Smooth muscle cell (in vitro differentiated cells): Measurements from ENCODE around the gene DMRT1. TPM values are rescaled to one million over a fixed set of nuclear protein-coding genes. Genes with fewer than 3 reads are reported as not detected.

Experiments
- DNase-seq: peaks from one replicate; lab custom pipeline; 2025; ENCODE audit not compliant: unreplicated experiment; lab: John Stamatoyannopoulos, UW
- H2AFZ ChIP-seq: fragments of 200-600 bp; sonication (generic); 2 replicates; pipeline ENCODE4 v1.6.0; 2016; ENCODE audit warnings: antibody characterized with exemption, low read depth, mild to moderate bottlenecking
- H3F3A ChIP-seq: fragments of 200-600 bp; sonication (generic); 2 replicates; pipeline ENCODE4 v1.6.0; 2017; ENCODE audit warnings: antibody characterized with exemption, low read depth
- H3K27ac ChIP-seq: fragments of 200-600 bp; sonication (generic); 2 replicates; pipeline ENCODE4 v1.5.1; 2016; ENCODE audit warnings: low read depth, mild to moderate bottlenecking
- H3K27me3 ChIP-seq: fragments of 200-600 bp; sonication (generic); 2 replicates; pipeline ENCODE4 v1.6.1; 2016; ENCODE audit warnings: low read depth, mild to moderate bottlenecking
- H3K36me3 ChIP-seq: fragments of 200-600 bp; sonication (generic); 2 replicates; pipeline ENCODE4 v1.5.1; 2016; ENCODE audit warnings: low read depth
- H3K4me1 ChIP-seq: fragments of 200-600 bp; sonication (generic); 2 replicates; pipeline ENCODE4 v1.5.1; 2016; ENCODE audit warnings: low read depth
- H3K4me2 ChIP-seq: fragments of 200-600 bp; sonication (generic); 2 replicates; pipeline ENCODE4 v1.6.0; 2016; ENCODE audit warnings: mild to moderate bottlenecking
- H3K4me3 ChIP-seq: fragments of 200-600 bp; sonication (generic); 2 replicates; pipeline ENCODE4 v1.5.1; 2016; ENCODE audit warnings: mild to moderate bottlenecking
- H3K79me2 ChIP-seq: fragments of 200-600 bp; sonication (generic); 2 replicates; pipeline ENCODE4 v1.6.0; 2016; ENCODE audit warnings: low read depth, mild to moderate bottlenecking
- H3K9ac ChIP-seq: fragments of 200-600 bp; sonication (generic); 2 replicates; pipeline ENCODE4 v1.6.0; 2016; ENCODE audit warnings: low read depth
- H3K9me3 ChIP-seq: fragments of 200-600 bp; sonication (generic); replicated peaks from 2 replicates; pipeline ENCODE4 v1.5.1; 2016; ENCODE audit warnings: low read depth
- H4K20me1 ChIP-seq: fragments of 200-600 bp; sonication (generic); 2 replicates; pipeline ENCODE4 v1.6.0; 2016; ENCODE audit warnings: low read depth
- WGBS: methylation state at CpG from one replicate; pipeline ENCODE4 v1.1.7; 2016; ENCODE audit warnings: low lambda C conversion rate; 5-methylcytosine and 5-hydroxymethylcytosine counted together
- polyA plus RNA-seq: library from polyadenylated mRNA; unstranded; fragments of >200 nt; fragmentation: Nextera tagmentation; extraction: Ambion mirVana; gene quantifications from 2 replicates; pipeline ENCODE4 v1.2.1, GENCODE V29; 2016
- total RNA-seq: library from RNA; depleted of rRNA; stranded (reverse); fragments of >200 nt; gene quantifications from 2 replicates; pipeline ENCODE4 v1.2.3, GENCODE V29; 2014
- TF ChIP-seq, protein P1 (sequence below): fragments of 200-600 bp; sonication (generic); IDR thresholded peaks from 2 replicates; pipeline ENCODE4 v1.5.1; 2017; ENCODE audit warnings: borderline replicate concordance, mild to moderate bottlenecking, antibody characterized with exemption; ENCODE audit not compliant: insufficient read depth, poor library complexity, severe bottlenecking

The DMRT1 gene
- total RNA-seq = 0.58 TPM in 1 of 2 replicates, not detected in the other
- polyA plus RNA-seq = not detected in 2 replicates

- WGBS = 8% methylated on average over 63 of the region's 84 CpGs
- Histone ChIP-seq H3K79me2 (no peaks in the 10 kb centered on the region), H3K27ac (no peak within 1 kb of the TSS), H3K36me3 (no peaks in the 10 kb centered on the region), H3K4me3 (peak within 1 kb of the TSS; percentile 18), H3F3A (no peaks in the 10 kb centered on the region), H3K4me2 (peak within 1 kb of the TSS; percentile 51), H3K27me3 (peaks cover 80% of the 10 kb centered on the region), H4K20me1 (no peaks in the 10 kb centered on the region), H2AFZ (no peak within 1 kb of the TSS), H3K4me1 (peaks cover 13% of the 10 kb centered on the region), H3K9me3 (no peaks in the 10 kb centered on the region), H3K9ac (no peak within 1 kb of the TSS)
- TF ChIP-seq, protein P1, sequence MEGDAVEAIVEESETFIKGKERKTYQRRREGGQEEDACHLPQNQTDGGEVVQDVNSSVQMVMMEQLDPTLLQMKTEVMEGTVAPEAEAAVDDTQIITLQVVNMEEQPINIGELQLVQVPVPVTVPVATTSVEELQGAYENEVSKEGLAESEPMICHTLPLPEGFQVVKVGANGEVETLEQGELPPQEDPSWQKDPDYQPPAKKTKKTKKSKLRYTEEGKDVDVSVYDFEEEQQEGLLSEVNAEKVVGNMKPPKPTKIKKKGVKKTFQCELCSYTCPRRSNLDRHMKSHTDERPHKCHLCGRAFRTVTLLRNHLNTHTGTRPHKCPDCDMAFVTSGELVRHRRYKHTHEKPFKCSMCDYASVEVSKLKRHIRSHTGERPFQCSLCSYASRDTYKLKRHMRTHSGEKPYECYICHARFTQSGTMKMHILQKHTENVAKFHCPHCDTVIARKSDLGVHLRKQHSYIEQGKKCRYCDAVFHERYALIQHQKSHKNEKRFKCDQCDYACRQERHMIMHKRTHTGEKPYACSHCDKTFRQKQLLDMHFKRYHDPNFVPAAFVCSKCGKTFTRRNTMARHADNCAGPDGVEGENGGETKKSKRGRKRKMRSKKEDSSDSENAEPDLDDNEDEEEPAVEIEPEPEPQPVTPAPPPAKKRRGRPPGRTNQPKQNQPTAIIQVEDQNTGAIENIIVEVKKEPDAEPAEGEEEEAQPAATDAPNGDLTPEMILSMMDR = no peak
- DNase-seq = no peak
Measured at GRCh38 chr9:841371-842209, at the start of gene DMRT1. Gene DMRT1 (plus strand): TSS chr9:841697. CDS start chr9:841839, 142 bp downstream.

GRCh38 chr9:792331-793260 is 48.9 kb upstream of the DMRT1 start:
- no peaks in the 10 kb centered on the region for H3K9me3 ChIP-seq
- no peaks in the 10 kb centered on the region for H3K27me3 ChIP-seq
- WGBS = 88% methylated on average over 15 of the region's 15 CpGs
- no peaks in the 10 kb centered on the region for H3F3A ChIP-seq
- no peak overlapping the region for H3K4me2 ChIP-seq
- no peak overlapping the region for H3K4me3 ChIP-seq
- H3K27ac ChIP-seq = no peak overlapping the region
- H2AFZ ChIP-seq = no peak overlapping the region
- TF ChIP-seq, protein P1 = no peak
- no peak overlapping the region for H3K9ac ChIP-seq
- H3K36me3 ChIP-seq = no peaks in the 10 kb centered on the region
- no peak for DNase-seq
- H4K20me1 ChIP-seq = no peaks in the 10 kb centered on the region
- H3K4me1 ChIP-seq = no peaks in the 10 kb centered on the region
- no peaks in the 10 kb centered on the region for H3K79me2 ChIP-seq

DNA sequence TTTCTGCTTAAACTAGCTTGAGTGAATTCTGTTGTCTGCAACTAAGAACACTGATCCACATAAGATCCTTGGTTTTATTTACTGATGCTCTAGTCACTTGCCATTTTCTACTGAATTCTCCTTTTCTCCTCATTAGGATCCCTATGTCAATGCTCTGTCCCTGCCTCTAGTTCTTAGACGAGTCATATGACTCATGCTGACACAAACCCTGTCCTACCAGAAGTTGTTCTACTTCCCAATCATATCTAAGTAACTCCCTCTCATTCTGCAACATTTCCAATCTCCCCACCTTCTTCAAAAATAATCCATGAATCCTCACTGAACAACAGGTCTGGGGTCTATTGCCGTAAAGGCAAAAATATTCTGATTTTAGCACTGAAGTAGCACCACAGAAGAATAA is 47.1 kb upstream of the DMRT1 start:
- no peak overlapping the region for H3K27ac ChIP-seq
- DNase-seq = no peak
- no peaks in the 10 kb centered on the region for H3K36me3 ChIP-seq
- 85% methylated on average over 2 of the region's 2 CpGs for WGBS
- H3K9me3 ChIP-seq = no peaks in the 10 kb centered on the region
- H3K79me2 ChIP-seq = no peaks in the 10 kb centered on the region
- no peak overlapping the region for H3K4me3 ChIP-seq
- TF ChIP-seq, protein P1 = no peak
- no peaks in the 10 kb centered on the region for H3K4me1 ChIP-seq
- H3K9ac ChIP-seq = no peak overlapping the region
- no peaks in the 10 kb centered on the region for H3K27me3 ChIP-seq
- no peaks in the 10 kb centered on the region for H4K20me1 ChIP-seq
- H3K4me2 ChIP-seq = no peak overlapping the region
- no peaks in the 10 kb centered on the region for H3F3A ChIP-seq
- no peak overlapping the region for H2AFZ ChIP-seq
